GM12878 (cell line): ENCODE results near the gene HERPUD2. TPM values are rescaled to one million over a fixed set of nuclear protein-coding genes. Genes with fewer than 3 reads are reported as not detected.

Source experiments
- ATAC-seq: fragments of 200-7000 bp; cut with Tn5 transposase; 3 replicates; pipeline ENCODE4 v1.9.1; 2020; ENCODE audit warnings: mild to moderate bottlenecking, moderate library complexity
- BruUV-seq: library from RNA; stranded (reverse); fragments of 400-500 nt; replicated peaks from 2 replicates; lab custom pipeline; 2021; lab: Mats Ljungman, UMichigan
- CTCF ChIA-PET: fragments of 300-600 bp; sonication (Branson Sonifier 250); formaldehyde crosslinking; extraction: SDS; loops from one replicate; lab custom pipeline; 2021; ENCODE audit warnings: inconsistent platforms; lab: Yijun Ruan, JAX
- POLR2A ChIA-PET: fragments of 350-600 bp; formaldehyde crosslinking; extraction: SDS; loops from one replicate; lab custom pipeline; 2021; ENCODE audit warnings: inconsistent platforms; lab: Charles Lee
- RAD21 ChIA-PET: fragments of 300-600 bp; sonication (Branson Sonifier 250); formaldehyde crosslinking; loops from one replicate; lab custom pipeline; 2023; ENCODE audit warnings: antibody characterized with exemption; ENCODE audit not compliant: unreplicated experiment; lab: Charles Lee
- SMC1A ChIA-PET: fragments of 300-600 bp; sonication (Branson Sonifier 250); formaldehyde crosslinking; loops from one replicate; lab custom pipeline; 2023; ENCODE audit not compliant: unreplicated experiment, uncharacterized antibody; lab: Charles Lee
- DNase-seq: peaks from one replicate; pipeline ENCODE4 v3.0.0-alpha.2; 2011; ENCODE audit warnings: low read depth, low spot score
- FAIRE-seq: peaks from 3 replicates; lab custom pipeline; 2011; peaks lifted over from hg19 to GRCh38; lab: Jason Lieb, UNC
- H2AFZ ChIP-seq: 2 replicates; pipeline ENCODE4 v1.6.0; 2011; ENCODE audit warnings: low read depth, low read length, control low read depth; ENCODE audit not compliant: control insufficient read depth
- H3K27ac ChIP-seq: 2 replicates; pipeline ENCODE4 v1.5.1; 2011; ENCODE audit warnings: control low read depth; ENCODE audit not compliant: control insufficient read depth, insufficient read depth
- H3K27me3 ChIP-seq, 2 experiments: replicated peaks in 1 of 2; 2 replicates each; pipeline versions ENCODE4 v1.6.0 to v1.6.1; 2011; ENCODE audit warnings: low read length in 1 of 2; ENCODE audit not compliant: control insufficient read depth in 2 of 2, insufficient read depth in 2 of 2
- H3K36me3 ChIP-seq, 2 experiments: 2 replicates each; pipeline ENCODE4 v1.5.1; 2011; ENCODE audit warnings: low read length in 1 of 2; ENCODE audit not compliant: control insufficient read depth in 2 of 2, insufficient read depth in 2 of 2
- H3K4me1 ChIP-seq: 2 replicates; pipeline ENCODE4 v1.6.1; 2011; ENCODE audit warnings: mild to moderate bottlenecking, low read length, moderate library complexity, mixed read lengths; ENCODE audit not compliant: control insufficient read depth, insufficient read depth
- H3K4me2 ChIP-seq: 2 replicates; pipeline ENCODE4 v1.6.0; 2011; ENCODE audit warnings: control low read depth; ENCODE audit not compliant: control insufficient read depth, insufficient read depth
- H3K4me3 ChIP-seq: fragments of 200-600 bp; sonication (generic); 2 replicates; pipeline ENCODE4 v1.5.1; 2016
- H3K79me2 ChIP-seq: 2 replicates; pipeline ENCODE4 v1.6.0; 2011; ENCODE audit warnings: low read length; ENCODE audit not compliant: control insufficient read depth, insufficient read depth
- H3K9ac ChIP-seq: 2 replicates; pipeline ENCODE4 v1.8.0; 2011; ENCODE audit warnings: low read length, control low read depth, mixed read lengths; ENCODE audit not compliant: control insufficient read depth, insufficient read depth
- H3K9me3 ChIP-seq: replicated peaks from 3 replicates; pipeline ENCODE4 v1.5.1; 2011; ENCODE audit warnings: mild to moderate bottlenecking, low read length; ENCODE audit not compliant: control insufficient read depth, insufficient read depth
- H4K20me1 ChIP-seq: 2 replicates; pipeline ENCODE4 v1.6.0; 2011; ENCODE audit not compliant: control insufficient read depth, insufficient read depth
- BACH1 ChIP-seq: fragments of 450-650 bp; IDR thresholded peaks from 2 replicates; pipeline ENCODE4 v1.6.1; 2017; ENCODE audit warnings: mild to moderate bottlenecking, borderline replicate concordance
- CBX3 ChIP-seq: fragments of 200-600 bp; sonication (generic); IDR thresholded peaks from 2 replicates; pipeline ENCODE4 v1.6.1; 2016; ENCODE audit warnings: low read depth, borderline replicate concordance
- DPF2 ChIP-seq: fragments of 450-650 bp; IDR thresholded peaks from 2 replicates; pipeline ENCODE4 v1.6.1; 2017; ENCODE audit warnings: mild to moderate bottlenecking
- KAT2A ChIP-seq: conservative IDR thresholded peaks from 2 replicates; pipeline ENCODE4 v1.6.1; 2011; ENCODE audit warnings: low read depth, low read length; ENCODE audit not compliant: control insufficient read depth
- KLF5 ChIP-seq: fragments of 450-650 bp; IDR thresholded peaks from 2 replicates; pipeline ENCODE4 v1.6.1; 2014; ENCODE audit warnings: mild to moderate bottlenecking; ENCODE audit not compliant: partially characterized antibody
- NBN ChIP-seq: fragments of 450-650 bp; IDR thresholded peaks from 2 replicates; pipeline ENCODE4 v1.6.1; 2016
- POU2F2 ChIP-seq: IDR thresholded peaks from 3 replicates; pipeline ENCODE4 v1.6.1; 2011; ENCODE audit warnings: low read depth, mild to moderate bottlenecking, low read length, borderline replicate concordance
- ZSCAN29 ChIP-seq: fragments of 450-650 bp; IDR thresholded peaks from 2 replicates; pipeline ENCODE4 v1.6.1; 2017; ENCODE audit warnings: mild to moderate bottlenecking, moderate library complexity
- whole genome bisulfite sequencing: methylation state at CpG from one replicate; pipeline ENCODE4 v1.1.6; 2016; ENCODE audit warnings: low lambda C conversion rate; ENCODE audit not compliant: insufficient replicate concordance, insufficient coverage; ENCODE audit errors: missing lambda C conversion rate; 5-methylcytosine and 5-hydroxymethylcytosine counted together
- in situ Hi-C: fragments of 300-500 bp; cut with MboI; formaldehyde crosslinking; loops from 9 replicates; pipeline ENCODE4 v1.14.3; 2018; ENCODE audit warnings: mixed read lengths
- intact Hi-C: fragments of 100-400 bp; cut with micrococcal nuclease; formaldehyde crosslinking; loops from one replicate; pipeline ENCODE4 v1.14.2; 2022; ENCODE audit not compliant: unreplicated experiment
- polyA plus RNA-seq, 11 experiments: library from polyadenylated mRNA; depleted of rRNA in 4 of 11; unstranded in 6 of 11; stranded (reverse) in 5 of 11; fragments of >200 nt; fragmentation: Nextera tagmentation in 4 of 11; fragmentation: Illumina TruSeq in 1 of 11; extraction: Ambion mirVana in 4 of 11; extraction: Trizol in 1 of 11; gene quantifications; 1 replicate in 1 of 11; 2 replicates in 10 of 11; pipeline versions ENCODE4 v1.2.1 to v1.2.3, GENCODE V29; 2011 to 2016; ENCODE audit warnings: inconsistent platforms in 2 of 11, missing spikeins in 2 of 11, low read depth in 1 of 11
- total RNA-seq, 4 experiments: library from RNA; depleted of rRNA in 3 of 4; stranded (reverse); fragments of >200 nt in 3 of 4; fragmentation: Illumina TruSeq in 1 of 4; extraction: Trizol in 1 of 4; gene quantifications; 2 replicates each; pipeline versions ENCODE4 v1.2.1 to v1.2.3, GENCODE V29; 2013 to 2021
- TF ChIP-seq, protein P1 (sequence below): IDR thresholded peaks from 2 replicates; pipeline ENCODE4 v1.6.1; 2011; ENCODE audit warnings: borderline replicate concordance, low read depth, mild to moderate bottlenecking, moderate library complexity, mixed read lengths, low read length; ENCODE audit not compliant: insufficient read depth; ENCODE audit errors: extremely low read length

HERPUD2 gene
- total and polyA plus RNA-seq, 10 of the 15 experiments (the other 5 are each of a cell fraction or from before 2014, with no cell fraction given) = 4.7 to 69.6 (median 13.9) TPM

DNA sequence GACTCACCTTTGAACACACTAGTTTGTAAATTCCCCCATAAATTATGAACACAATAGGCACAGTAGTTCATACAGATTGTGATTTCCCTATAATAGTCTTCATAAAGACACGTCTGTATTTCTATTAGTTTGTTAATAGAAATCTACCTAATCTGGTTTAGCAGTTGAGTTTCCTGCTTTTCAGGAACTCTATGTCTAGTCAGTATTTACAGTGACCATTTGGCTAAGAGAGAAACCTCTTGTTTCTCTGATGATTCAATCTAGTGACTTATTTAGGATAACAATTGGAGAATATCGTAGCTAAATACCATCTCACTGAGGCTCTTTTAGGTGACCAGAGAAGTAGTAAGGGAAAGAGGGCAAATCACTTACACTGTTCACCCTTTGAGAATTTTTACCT, 5.9 kb upstream of the HERPUD2 start:
- FAIRE-seq (no peak), DNase-seq (no peak), ATAC-seq (no peak)
- no peak overlapping the region for H3K9ac ChIP-seq
- H3K4me3 ChIP-seq = no peak overlapping the region
- H3K9me3 ChIP-seq = no peaks in the 10 kb centered on the region
- in situ Hi-C loops = no loop called here
- no peak overlapping the region for H3K27ac ChIP-seq
- ChIA-PET SMC1A (interaction anchor here (0.9 to 14.9 kb wide), 7 partner anchors 9 to 71 kb away, joined by 3 to 157 read pairs (median 5); no protein-coding TSS in a partner anchor), CTCF (interaction anchor here (0.8 to 3.2 kb wide), 5 partner anchors 9 to 209 kb away, joined by 3 to 26 read pairs (median 5); no protein-coding TSS in a partner anchor), POLR2A (no interaction called here), RAD21 (interaction anchor here (1.1 to 2.8 kb wide), 2 partner anchors 27 to 200 kb away, joined by 3 to 16 read pairs; no protein-coding TSS in a partner anchor)
- no TSS peak for BruUV-seq
- H3K4me2 ChIP-seq = no peak overlapping the region
- H3K79me2 ChIP-seq = peaks cover 2% of the 10 kb centered on the region
- no peaks in the 10 kb centered on the region for H3K4me1 ChIP-seq
- 95% methylated on average over 2 of the region's 2 CpGs for WGBS
- H2AFZ ChIP-seq = no peak overlapping the region
- no peaks in the 10 kb centered on the region for H4K20me1 ChIP-seq
- H3K36me3 ChIP-seq = no peaks in the 10 kb centered on the region
- TF ChIP-seq ZSCAN29 = no peak
- no peak for TF ChIP-seq NBN
- no peak for TF ChIP-seq KLF5
- TF ChIP-seq POU2F2 = no peak
- TF ChIP-seq, protein P1, sequence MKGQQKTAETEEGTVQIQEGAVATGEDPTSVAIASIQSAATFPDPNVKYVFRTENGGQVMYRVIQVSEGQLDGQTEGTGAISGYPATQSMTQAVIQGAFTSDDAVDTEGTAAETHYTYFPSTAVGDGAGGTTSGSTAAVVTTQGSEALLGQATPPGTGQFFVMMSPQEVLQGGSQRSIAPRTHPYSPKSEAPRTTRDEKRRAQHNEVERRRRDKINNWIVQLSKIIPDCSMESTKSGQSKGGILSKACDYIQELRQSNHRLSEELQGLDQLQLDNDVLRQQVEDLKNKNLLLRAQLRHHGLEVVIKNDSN = no peak
- no peak for TF ChIP-seq DPF2
- no peak for TF ChIP-seq KAT2A
- TF ChIP-seq CBX3 = no peak
- no peak for TF ChIP-seq BACH1
- H3K27me3 ChIP-seq = no peaks in the 10 kb centered on the region
- intact Hi-C loops = no loop called here
